T47D (cell line): Measurements from ENCODE around the gene NPBWR2.
"Not testable (repeated sequence)": the region's sequence is repeated elsewhere in the genome, so short reads cannot be mapped to it uniquely, and the experiment has no call there.

Source experiments
- DNase-seq, 2 experiments: peaks; one replicate each; pipeline versions ENCODE4 v3.0.0 to v3.0.0-alpha.2; 2011 to 2012; ENCODE audit warnings: low read depth in 1 of 2, low spot score in 1 of 2
- JUND ChIP-seq: IDR thresholded peaks from 2 replicates; pipeline ENCODE4 v1.6.1; 2012; ENCODE audit warnings: low read depth
- in situ Hi-C: cut with HindIII; loops from 2 replicates; pipeline ENCODE4 v1.10.0; 2016; ENCODE audit warnings: low sequenced_read_pairs, low pct_unique_long_range_greater_than_20kb

Gene NPBWR2

DNA sequence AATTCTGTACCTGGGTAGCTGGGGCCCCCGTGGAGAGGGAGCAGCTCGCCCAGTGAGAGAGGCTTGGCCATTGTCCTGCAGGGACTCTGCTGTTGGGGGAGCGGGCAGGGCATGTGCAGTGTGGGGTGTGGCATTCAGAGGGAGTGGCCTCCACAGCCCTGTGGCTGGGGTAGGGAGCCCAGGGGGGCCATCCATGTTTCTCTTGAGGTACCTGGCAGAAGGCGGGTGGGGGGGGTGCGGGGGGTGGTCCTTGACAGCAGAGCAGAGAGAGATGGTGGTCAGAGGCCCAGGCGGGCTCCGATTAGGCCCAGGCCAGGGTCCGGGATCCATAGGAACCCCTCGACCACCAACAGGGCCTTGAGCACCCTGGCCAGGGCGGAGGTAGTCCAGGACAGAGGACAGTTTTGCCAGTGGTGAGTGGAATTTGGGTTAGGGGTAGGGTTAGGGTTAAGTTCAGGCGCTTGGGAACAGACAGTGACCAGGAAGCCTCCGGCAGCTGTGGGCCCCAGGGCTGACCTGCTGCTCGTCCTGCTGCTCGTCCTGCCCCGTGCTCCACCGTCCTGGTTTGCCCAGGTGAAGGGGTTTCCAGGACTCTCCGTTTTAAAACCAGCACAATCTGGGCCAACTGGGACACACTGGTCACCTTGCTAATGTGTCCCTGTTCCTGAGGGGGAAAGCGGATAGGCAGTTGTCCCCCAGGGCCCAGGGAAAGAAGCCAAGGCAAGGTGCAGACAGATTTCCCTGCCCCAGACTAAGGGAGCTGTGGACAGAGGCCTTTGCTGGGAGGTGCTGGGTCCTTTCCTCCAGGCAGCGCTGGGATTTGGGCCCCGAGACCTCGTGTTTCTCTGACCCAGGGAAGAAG is 32.1 kb upstream of the NPBWR2 start:
- no peak for DNase-seq

GRCh38 chr20:64138276-64138815 is 31.0 kb upstream of the NPBWR2 start:
- TF ChIP-seq JUND = no peak
- no peak for DNase-seq
- in situ Hi-C loops = no loop called here

More for the DNA sequence above, 32.1 kb upstream of the NPBWR2 start:
- in situ Hi-C loops = no loop called here
- no peak for TF ChIP-seq JUND

- in situ Hi-C loops = no loop called here
- no peak for DNase-seq
- no peak for TF ChIP-seq JUND
These were observed 30.2 kb upstream of the NPBWR2 start for GRCh38 chr20:64137598-64138031.

DNA sequence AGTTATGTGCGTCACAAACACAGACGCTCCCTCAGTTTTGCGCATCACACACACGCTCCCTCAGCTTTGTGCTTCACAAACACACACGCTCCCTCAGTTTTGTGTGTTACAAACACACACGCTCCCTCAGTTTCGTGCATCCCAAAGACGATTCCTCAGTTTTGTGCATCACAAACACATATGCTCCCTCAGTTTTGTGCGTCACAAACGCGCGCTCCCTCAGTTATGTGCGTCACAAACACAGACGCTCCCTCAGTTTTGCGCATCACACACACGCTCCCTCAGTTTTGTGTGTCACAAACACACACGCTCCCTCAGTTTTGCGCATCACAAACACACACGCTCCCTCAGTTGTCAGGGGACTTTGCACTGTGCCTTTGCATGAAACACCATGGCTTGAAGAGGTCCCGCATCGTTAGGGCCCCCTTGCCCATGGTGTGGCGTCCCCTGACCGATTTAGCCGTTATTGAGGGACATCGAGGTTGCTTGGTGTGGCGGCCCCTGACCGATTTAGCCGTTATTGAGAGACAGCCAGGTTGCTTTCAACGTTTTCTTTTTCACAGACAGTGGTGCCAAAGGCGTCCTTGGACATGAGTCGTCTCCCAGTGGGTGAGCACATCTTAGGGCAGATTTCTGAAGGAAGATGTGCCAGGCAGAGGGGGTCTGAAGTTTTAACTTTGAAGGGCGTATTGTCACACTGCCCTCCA is 28.8 kb upstream of the NPBWR2 start:
- no peak for TF ChIP-seq JUND
- DNase-seq = no peak
- in situ Hi-C loops = no loop called here

- in situ Hi-C loops, DNase-seq: not testable (repeated sequence)
These were observed 27.4 kb upstream of the NPBWR2 start for GRCh38 chr20:64134744-64135143.

- peak in 1 of 2 experiments; percentile 54 for DNase-seq
These were observed 26.6 kb upstream of the NPBWR2 start for GRCh38 chr20:64133951-64134407.

GRCh38 chr20:64131406-64131805 is 24.0 kb upstream of the NPBWR2 start:
- in situ Hi-C loops = no loop called here
- DNase-seq = peak in 1 of 2 experiments; percentile 90
- TF ChIP-seq JUND = no peak

More at GRCh38 chr20:64133951-64134407, 26.6 kb upstream of the NPBWR2 start:
- no peak for TF ChIP-seq JUND
- in situ Hi-C loops = no loop called here

DNA sequence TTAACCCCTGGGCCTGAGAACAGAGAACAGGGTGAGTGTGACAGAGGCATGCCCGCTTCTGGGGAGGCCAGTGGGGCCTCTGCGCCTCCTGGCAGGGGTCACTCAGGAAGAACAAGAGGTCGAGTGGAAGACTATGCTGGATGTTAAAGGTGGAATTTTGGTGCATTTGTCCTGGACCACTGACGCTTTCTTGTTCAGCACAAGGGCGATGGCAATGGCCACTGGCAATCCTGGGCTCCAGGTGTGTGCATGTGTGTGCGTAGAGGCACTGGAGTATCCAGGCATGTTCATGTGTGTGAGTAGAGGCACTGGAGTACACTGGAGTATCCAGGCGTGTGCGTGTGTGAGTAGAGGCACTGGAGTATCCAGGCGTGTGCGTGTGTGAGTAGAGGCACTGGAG is 23.5 kb upstream of the NPBWR2 start:
- TF ChIP-seq JUND = no peak
- DNase-seq = no peak
- in situ Hi-C loops = no loop called here

- in situ Hi-C loops = no loop called here
- DNase-seq = no peak
These were observed 22.9 kb upstream of the NPBWR2 start for GRCh38 chr20:64130271-64130670.

DNA sequence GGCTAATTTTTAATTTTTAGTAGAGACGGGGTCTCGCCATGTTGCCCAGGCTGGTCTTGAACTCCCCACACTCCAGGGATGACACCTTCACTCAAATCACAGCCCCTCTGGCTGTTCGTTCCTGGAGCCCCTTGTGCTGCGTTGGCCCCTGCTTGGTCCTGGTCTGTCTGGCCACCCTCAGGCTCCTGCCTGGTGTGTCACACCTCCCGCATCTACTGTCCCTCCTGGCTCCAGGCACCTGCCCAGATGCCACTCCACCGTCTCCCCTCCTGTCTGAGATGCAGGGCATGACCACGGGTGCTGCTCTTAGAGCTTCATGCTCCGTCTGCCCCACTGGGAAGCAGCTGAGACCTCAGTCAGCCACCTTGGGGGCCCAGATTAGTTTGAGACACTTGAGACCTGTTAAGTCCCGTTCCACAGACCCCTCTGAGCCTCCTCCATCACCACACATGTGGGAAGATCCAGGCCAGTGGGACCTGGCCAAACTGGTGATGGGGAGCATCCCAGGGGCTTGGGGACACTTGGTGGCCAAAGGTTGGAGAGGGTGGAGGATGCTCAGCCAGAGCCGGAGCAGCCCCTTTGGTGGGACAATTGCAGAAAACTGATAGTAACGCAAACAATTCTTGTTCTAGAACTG is 21.9 kb upstream of the NPBWR2 start:
- no peak for TF ChIP-seq JUND
- no peak for DNase-seq
- in situ Hi-C loops = no loop called here

More at GRCh38 chr20:64130271-64130670, 22.9 kb upstream of the NPBWR2 start:
- TF ChIP-seq JUND = no peak

DNA sequence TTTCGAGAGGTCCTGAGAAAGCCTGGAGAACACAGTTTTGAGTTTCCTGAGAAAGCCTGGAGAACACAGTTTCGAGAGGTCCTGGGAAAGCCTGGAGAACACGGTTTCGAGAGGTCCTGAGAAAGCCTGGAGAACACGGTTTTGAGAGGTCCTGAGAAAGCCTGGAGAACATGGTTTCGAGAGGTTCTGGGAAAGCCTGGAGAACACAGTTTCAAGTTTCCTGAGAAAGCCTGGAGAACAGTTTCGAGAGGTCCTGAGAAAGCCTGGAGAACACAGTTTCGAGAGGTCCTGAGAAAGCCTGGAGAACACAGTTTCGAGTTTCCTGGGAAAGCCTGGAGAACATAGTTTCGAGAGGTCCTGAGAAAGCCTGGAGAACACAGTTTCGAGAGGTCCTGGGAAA is 16.2 kb upstream of the NPBWR2 start:
- DNase-seq, in situ Hi-C loops: not testable (repeated sequence)

DNA sequence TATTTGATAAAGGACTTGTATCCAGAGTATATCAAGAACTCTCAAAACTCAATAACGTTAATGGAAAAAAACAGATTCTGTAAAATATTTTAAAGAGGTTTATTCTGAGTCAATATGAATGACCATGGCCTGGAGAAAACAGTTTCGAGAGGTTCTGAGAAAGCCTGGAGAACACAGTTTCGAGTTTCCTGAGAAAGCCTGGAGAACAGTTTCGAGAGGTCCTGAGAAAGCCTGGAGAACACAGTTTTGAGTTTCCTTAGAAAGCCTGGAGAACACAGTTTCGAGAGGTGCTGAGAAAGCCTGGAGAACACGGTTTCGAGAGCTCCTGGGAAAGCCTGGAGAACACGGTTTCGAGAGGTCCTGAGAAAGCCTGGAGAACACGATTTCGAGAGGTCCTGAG is 15.6 kb upstream of the NPBWR2 start:
- in situ Hi-C loops = not testable (repeated sequence)

More for the DNA sequence above, 15.6 kb upstream of the NPBWR2 start:
- not testable (repeated sequence) for DNase-seq
